NOMO-1 (cell line): ENCODE measurements around the gene MAN1C1.
A peak's percentile ranks its signal among the peaks of the same experiment; 100 is the strongest.

Experiments used
- DNase-seq, 2 experiments: peaks; one replicate each; lab custom pipeline; 2025; ENCODE audit not compliant: unreplicated experiment in 2 of 2; lab: John Stamatoyannopoulos, UW

MAN1C1 gene

DNA sequence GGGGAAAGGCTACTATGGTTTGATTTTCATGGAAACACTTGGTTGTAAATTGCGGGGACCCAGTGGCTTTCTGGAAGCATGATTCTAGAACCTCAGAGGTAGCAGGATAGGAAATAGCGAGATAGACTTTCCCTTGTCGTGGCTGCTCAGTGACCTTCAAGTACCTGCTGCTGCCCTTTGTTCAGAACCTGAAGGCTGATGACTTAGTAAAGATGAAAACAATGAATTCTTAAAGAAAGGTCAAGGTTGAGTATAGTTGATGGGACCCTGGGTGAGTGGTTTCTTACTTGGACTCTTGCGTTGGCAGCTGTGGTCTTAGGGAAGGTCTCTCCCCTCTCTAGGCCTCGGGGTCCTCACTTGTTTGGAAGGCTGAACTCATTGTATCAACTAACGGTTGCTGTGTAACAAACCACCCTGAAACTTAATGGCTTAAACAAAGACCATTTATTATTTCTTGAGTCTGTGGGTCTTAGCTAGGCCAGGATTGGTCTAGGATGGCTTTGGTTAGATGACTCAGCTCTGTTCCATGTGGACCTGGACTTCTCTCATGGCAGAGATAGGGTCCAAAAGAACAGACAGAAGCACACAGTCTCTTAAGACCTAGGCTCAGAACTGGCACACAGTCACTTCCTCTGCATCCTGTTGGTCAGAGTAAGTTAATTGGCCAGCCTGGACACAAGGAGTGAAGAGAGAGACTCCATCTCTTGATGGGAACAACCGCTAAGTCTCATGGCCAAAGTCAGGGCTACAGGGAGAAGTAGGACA lies 94.2 kb downstream of the MAN1C1 start:
- DNase-seq: no peak

DNA sequence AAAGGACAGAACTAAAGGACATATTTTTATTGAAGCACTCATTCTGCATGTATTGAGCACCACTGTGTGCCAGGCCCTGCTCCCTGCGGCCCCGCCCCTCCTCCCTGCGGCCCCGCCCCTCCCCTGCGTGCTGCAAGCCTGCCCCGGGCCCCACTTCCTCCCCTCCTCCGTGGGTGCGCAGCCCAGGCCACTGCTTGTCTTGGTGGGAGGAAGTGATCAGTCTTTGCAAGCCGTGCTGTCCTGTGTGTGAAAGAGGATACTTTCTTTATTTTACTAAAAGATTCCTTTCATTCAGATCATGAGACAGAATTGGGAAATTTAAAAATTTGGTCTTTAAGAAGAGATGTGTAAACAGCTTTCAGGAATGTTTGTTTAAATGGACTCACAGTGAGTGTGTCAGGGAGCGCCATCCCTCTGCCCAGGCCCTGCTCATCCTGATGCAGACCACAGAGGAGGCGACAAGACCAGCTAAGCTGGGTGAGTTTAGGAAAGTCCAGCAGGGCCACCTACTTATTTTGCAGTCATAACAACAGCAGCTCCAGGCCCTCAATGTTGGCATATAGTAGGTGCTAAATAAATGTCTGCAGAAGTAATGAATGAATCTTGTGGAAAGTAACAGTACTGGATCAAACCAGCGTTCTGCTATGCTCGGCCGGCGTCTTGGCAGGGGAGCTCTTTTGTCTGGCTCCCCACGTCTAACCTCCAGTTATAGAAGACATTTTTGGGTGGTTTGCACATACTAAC lies 95.1 kb downstream of the MAN1C1 start:
- peak; percentile 72 to 75 for DNase-seq

DNA sequence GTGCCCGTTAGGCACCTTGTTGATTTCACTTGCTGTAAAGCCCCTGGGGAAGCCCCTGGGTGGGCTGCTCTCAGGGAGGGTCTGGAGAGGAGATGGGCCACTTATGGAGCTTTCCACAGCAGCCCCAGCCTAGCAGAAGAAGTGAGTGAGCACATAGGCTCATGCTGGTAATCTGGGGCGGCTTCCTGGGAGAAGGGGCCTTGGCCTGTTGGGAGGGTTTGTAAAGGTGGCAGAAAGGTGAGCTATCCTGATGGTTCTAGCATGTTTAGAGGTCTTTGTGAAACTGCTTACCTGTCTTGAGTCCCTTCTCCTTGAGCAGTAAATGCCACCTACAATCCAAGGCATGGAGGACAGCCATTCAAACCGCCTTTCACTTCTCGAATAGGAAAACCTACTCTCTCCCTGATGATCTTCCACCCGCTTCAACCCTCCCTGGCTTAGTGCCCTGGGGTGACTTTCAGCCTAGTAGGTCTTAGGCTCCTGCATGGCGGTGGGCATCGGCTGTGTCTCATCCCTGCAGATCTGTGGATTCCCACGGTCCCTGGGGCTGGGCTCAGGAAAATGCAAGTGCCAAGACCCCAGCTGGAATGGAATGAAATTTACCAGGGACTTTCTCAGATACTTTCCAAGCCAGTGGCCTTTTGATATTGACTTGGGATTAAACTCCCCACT lies 95.8 kb downstream of the MAN1C1 start:
- DNase-seq: no peak

DNA sequence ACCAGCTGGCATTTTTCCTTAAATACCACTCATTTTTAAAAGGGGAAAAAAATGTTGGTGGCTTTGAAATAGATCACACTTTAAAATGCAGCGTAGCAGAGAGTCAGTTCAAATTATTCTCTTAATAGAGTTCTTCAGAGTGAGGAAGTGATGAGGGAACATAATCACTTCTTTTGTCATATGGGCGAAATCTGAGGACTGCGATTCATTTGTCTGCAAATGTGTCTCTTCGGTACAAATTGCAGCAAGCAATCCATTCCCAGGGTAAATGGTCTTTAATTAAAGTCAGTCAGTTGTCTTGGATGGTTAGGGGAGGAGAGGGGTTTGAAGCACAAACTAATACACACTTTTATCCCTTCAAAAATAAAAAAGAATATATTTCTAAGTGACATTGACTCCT lies 97.4 kb downstream of the MAN1C1 start:
- no peak for DNase-seq

DNA sequence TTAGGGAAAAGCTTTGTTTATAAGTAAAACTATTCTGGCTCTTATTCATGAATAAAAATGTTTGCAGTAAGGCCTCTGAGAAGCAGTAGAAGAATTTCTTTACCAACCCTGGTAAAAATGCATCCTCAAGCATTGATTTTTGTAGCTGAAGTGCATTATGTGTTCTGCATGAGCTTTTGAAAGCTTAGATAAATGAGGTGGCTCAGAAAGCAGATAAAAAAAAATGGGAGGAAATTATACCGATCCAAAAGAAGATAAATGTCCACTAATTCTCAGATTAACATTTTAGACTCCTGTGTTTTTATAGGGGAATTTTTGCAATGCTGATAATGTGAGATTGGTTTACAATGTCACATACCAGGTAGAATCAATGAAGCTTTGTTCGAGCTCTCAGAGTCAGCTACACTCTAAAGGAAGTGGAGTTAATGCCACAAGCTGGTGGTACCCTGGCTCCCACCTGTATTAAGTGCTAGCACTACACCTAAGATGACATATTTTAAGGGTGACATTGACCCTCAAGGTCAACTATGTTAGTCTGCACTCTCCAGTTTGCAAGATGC lies 97.9 kb downstream of the MAN1C1 start:
- DNase-seq: no peak

DNA sequence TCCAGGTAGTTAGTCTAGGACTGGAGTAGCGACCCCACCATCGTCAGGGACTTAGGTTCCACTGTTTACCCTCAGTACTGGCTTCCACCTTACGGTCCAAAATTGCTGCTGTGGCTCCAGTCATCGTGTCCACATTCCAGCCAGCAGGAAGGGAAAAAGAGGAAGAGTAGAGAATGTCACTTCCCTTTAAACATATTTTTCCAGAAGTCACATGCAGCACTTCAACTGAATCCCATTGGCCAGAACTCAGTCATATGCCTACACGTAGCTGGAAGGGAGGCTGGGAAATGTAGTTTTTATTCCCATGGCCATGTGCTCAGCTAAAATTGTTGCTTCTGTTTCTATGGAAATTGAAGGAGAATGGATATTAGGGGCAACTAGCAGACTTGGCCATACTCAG lies 99.3 kb downstream of the MAN1C1 start:
- DNase-seq: no peak

DNA sequence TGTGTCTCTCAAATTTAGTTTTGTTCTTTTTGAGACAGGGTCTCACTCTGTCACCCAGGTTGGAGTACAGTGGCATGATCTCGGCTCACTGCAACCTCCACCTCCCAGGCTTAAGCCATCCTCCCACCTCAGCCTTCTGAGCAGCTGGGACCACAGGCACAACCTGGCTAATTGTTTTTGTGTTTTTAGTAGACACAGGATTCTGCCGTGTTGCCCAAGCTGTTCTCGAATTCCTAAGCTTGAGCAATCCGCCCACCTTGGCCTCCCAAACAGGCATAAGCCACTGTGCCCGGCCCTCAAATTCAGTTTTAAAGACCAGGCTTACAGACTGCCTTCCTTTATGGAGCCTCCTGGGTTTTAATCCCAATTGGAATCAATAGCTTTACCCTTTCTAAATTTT lies 99.7 kb downstream of the MAN1C1 start:
- no peak for DNase-seq

DNA sequence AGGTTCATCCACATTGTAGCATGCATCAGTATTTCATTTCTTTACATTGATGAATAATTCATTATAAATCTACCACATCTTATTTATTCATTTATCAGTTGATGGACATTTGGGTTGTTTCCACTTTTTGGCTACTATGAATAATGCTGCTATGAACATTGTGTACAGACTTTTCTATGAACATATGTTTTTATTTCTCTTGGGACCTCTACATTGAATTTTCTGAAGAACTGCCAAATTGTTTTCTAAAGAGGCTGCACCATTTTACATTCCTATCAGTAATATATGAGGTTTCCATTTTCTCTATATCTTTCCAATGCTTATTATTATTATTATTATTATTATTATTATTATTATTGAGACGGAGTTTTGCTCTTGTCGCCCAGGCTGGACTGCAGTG lies 102.1 kb downstream of the MAN1C1 start:
- no peak for DNase-seq

DNA sequence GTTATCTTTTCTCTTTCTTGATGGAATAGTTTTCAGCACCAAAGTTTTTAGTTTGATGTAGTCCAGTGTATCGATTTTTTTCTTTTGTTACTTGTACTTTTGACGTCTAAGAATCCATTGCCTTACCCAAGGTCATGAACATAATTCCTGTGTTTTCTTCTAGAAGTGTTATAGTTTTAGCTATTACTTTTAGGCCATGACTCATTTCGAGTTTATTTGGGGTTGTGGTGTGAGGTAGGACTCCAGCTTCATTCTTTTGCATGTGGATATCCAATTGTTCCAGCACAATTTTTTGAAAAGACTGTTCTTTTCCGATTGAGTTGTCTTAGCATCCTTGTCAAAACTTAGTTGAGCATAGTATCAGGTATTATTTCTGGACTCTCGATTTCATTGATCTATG lies 104.0 kb downstream of the MAN1C1 start:
- DNase-seq: no peak

DNA sequence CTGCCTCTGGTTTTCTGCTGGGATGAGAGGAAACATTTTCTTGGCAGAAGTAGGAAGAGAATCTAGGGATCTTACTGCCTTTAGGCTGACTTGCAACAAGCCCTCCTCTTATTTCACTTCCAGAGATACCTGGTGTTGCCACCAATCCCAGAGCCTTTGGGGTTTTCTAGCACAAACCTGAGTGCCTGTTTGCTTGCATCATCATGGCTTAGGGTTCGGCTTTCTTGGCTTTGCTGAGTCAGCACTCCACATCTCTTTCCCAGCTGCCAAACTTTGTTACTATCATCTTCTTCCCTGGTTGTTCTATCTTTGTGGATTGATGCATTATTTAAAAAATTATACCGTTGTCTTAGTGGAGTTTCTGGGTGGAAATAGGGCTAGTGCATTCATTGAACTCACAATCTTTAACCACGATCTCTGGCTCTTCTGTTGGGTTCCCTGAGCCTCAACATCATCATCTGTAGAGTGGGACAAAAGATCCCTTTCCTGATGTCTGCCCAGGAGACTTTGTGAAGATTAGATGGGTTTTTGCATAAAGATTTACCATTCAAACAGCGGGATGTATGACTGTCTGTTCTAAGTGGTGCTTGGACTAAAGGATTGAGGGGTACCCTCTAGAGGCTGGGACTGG lies 106.8 kb downstream of the MAN1C1 start:
- no peak for DNase-seq

DNA sequence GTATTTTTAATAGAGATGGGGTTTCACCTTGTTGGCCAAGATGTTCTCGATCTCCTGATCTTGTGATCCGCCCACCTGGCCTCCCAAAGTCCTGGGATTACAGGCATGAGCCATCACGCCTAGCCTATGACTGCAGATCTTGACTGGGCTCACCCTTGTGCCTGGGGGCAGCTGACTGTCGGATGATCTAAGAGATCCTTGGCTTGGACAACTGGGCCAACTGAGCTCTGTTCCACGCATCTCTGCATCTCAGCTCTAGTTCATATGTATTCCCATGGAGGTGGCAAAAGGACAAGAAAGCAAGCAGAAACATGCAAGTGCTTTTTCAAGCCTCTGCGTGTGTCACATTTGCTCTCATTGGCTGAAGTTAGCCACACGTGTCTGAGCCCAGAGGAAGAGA lies 107.6 kb downstream of the MAN1C1 start:
- DNase-seq: no peak

DNA sequence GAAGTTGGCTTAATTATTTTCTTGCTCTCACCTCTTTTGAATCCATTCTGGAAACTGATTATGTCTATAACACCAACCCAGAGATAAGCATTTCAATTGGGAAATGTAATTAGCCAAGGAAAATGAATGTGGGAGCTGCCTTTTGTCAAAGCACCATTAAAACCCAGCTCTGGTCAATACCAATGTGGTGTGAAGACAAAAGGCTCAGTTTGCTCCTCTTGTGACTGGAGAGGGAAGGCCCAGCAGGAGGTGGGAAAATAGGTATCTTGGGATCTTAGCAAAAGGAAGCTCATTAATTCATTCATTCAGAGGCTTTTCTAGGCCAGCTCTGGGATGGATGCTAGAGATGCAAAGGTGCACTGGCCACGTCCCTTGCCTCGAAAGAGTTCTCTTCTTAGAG lies 108.4 kb downstream of the MAN1C1 start:
- DNase-seq: no peak

DNA sequence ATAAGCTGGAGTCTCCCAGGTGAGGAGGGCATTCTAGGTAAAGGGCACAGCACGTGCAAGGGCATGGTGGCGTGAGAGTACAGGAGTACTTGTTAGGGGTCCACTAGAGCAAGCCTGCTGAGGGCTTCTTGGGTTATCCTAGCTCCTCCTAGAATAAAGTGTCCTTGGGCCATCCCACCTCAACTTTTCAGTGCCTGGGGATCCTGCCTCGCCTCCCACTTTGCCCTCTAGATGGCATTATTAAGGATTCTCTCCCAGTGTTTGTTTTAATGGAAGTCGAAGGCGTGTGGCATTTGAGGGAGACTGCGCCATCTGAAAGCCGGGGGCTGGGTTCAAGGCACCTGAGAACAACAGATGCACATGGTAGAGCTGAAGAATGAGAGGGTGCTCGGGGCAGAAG lies 108.9 kb downstream of the MAN1C1 start:
- DNase-seq: no peak

DNA sequence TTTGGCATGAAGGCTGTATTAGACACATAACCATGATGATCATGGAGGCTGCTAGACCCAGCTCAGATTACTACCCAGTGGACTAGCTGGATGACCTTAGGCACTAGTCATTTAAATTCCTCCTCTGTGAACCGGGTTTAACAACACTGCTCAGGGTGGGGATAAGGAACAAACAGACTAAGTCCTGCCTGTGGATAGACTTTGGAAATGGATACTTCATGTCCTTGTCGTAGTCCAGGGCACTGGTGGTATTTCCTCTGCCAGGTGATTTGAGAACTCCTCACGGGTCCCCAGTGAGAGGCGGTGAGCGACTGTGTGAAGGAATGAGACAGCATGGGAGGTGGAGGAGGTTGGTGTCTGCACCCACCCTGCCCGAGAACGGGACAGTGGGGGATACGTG lies 110.5 kb downstream of the MAN1C1 start:
- no peak for DNase-seq

DNA sequence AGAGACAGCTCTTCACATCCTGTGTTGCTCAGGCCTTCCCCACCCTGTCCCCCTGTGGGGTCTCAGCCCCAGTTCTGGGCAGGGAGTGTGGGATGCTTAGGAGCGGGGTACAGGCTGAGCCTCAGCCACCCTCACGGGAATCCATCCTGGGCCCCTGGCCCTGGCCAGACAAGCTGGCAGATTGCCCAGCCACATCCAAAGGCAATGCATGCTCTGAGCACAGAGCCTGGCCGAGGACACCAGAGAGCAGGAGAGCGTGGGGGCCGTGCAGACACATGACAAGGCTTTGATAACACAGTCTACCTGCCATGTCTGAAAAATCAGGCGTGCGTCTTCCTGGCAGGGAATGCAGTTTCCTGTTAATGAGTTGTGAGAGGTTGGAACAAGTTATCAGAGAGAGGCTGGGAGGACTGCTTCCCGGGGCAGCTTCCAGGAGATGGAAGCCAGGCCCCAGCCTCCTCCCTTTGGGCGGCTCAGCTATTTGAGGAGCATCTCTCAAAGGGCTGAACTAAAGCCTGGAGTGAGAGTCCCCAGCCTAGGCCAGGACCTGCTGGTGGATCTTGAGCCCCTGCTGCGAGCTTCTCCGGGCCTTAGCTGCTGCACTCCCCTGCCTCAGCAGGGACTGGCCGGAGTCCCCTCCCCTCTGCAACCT lies 111.2 kb downstream of the MAN1C1 start:
- no peak for DNase-seq

DNA sequence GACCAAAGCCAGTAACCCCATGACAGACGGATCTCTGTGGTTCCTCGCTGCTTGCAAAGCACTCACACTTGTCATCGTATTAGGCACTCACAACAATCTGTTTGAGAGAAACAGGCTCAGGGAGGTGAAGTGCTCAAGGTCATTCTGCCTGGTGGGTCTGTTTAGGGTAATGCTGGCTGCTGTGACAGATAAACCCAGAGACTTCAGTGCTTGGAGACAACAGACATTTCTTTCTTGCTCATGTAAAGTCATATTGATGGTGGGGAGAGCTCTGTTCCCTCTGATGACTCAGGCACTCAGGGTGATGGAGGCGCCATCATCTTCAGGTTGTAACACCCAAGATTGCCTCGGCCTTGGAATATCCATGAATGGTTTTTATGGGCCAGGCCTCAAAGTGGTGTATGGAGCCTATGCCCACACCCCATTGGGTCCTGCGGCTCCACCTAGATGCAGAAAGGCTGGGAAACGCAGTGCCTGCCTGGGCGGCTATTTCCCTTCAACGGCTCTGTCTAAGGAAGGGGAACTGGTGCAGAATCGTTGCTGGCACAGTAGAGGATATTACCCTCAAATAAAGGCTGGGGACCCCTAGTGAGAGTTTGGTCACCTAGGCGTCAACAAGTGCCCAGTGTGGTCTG lies 111.8 kb downstream of the MAN1C1 start:
- no peak for DNase-seq

DNA sequence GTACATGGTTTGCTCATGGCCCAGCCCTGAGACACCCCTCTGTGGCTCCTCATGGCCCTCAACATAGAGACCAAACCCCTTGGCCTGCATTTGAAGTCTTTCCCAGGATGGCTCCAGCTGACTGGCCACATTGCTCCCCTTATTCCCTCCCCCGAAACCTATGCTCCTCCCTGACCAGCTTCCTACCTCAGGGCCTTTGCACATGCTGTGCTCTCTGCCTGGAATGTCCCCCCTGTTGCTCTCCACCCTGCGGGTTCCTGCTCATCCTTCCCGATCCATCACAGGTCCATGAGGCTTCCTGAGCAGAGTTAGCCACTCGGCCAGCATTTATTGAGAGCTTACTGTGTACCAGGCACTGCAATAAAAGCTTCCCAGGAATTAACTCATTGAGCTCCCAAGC lies 112.5 kb downstream of the MAN1C1 start:
- DNase-seq: no peak

DNA sequence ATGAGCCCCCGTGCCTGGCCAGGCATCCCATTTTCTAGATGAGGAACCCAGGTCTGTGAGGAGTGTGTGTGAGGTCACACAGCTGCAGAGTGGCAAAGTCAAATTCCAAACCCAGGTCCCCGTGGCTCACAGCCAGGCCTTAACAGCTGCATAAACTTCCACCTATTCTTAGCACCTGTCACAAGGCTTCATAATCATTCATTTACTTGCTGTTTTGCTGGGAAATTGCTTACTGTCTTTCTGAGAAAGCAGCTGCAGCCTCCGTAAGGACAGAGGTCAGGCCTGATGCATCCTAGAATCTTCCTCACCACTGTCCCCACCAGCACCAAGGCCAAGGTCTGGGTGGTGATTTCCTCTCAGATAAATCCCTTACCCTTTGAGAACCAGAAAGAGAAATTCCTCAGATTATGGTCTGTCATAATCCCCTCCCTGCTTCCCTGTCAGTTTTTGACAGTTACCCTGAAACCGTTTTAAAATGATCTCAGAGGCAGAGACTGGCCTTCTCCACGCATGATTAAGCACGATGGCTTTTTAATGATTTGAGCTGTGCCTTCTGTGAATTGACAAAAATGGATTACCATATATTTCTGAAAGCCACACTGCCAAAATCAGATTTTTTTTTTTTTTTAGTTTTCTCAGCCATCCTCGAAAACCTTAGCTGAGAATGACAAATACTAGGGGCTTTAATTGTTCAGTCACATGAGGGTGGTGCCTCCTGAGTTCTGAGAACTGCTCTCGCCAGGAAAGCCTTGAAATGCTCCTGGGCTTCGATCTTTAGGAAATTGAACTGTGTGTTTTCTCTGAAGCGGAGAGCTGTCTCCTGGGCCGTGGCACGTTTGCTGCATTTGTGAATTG lies 113.4 kb downstream of the MAN1C1 start:
- DNase-seq: no peak

DNA sequence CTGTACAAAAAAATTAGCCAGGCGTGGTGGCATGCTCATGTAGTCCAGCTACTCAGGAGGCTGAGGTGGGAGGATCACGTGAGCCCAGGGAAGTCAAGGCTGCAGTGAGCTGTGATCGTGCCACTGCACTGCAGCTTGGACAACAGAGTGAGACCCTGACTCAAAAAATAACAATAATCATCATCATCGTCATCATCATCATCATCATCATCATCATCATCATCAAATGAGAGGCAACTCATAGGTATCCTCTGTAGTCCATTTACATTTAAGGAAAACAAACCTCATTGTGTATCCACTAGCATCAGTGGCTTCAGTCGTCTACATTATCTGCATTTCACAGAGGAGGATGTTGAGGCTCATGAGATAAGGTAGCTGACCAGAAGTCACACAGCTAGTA lies 114.6 kb downstream of the MAN1C1 start:
- DNase-seq: no peak
